ENCODE data around the gene TAOK1. TPM values are rescaled to one million over a fixed set of nuclear protein-coding genes. Genes with fewer than 3 reads are reported as not detected.

Gene TAOK1
- total and polyA plus RNA-seq, 9 of the 15 experiments (the other 6 are each of a cell fraction or from before 2014, with no cell fraction given) = 3.2 to 33.1 (median 16.5) TPM

GRCh38 chr17:29514792-29515191 is 124.6 kb downstream of the TAOK1 start:
- DNase-seq (ENCODE audit: extremely low read depth in 1 of 4, low spot score in 3 of 4) = no peak
- H3K27ac ChIP-seq (ENCODE audit: extremely low read depth, low read depth, low read length) = no peak overlapping the region
- no peaks in the 10 kb centered on the region for H3K9me1 ChIP-seq (ENCODE audit: control insufficient read depth, insufficient read depth, low read length)
- 100% methylated on average over 2 of the region's 2 CpGs for WGBS (ENCODE audit: insufficient coverage, low coverage, missing lambda C conversion rate)
- no peak overlapping the region for H3K4me2 ChIP-seq (ENCODE audit: insufficient read depth, low read length)
- H3K36me3 ChIP-seq (ENCODE audit: control insufficient read depth, insufficient read depth, low read length) = peaks cover 65% of the 10 kb centered on the region
- ATAC-seq = no peak
- POLR2A ChIA-PET = interaction anchor here (0.6 to 1.1 kb wide), 3 partner anchors 10 to 1661 kb away, joined by 3 to 4 read pairs (median 4); no protein-coding TSS in a partner anchor
- no peak overlapping the region for H3K9ac ChIP-seq (ENCODE audit: insufficient read depth in 1 of 2, low read depth in 2 of 2, low read length in 2 of 2)
- no peak overlapping the region for H2AFZ ChIP-seq (ENCODE audit: low read depth, low read length)
- CTCF ChIA-PET (ENCODE audit: low intra/inter-chr PET ratio) = interaction anchor here (0.7 kb wide), 1 partner anchor 39 kb away, joined by 5 read pairs; no protein-coding TSS in a partner anchor
- H4K20me1 ChIP-seq (replicated peaks; ENCODE audit: control insufficient read depth, insufficient read depth, low read length) = no peaks in the 10 kb centered on the region
- in situ Hi-C loops (cut with MboI) = no loop called here
- no peak overlapping the region for H3K4me3 ChIP-seq
- H3K9me3 ChIP-seq (replicated peaks; ENCODE audit: control insufficient read depth, insufficient read depth, low read depth, low read length) = no peaks in the 10 kb centered on the region
- intact Hi-C loops (cut with micrococcal nuclease) = no loop called here
- H3K4me1 ChIP-seq (replicated peaks in 1 of 2; ENCODE audit: control insufficient read depth in 2 of 2, insufficient read depth in 2 of 2, low read length in 2 of 2) = no peaks in the 10 kb centered on the region
- no TSS peak for BruUV-seq (replicated peaks)
- no peaks in the 10 kb centered on the region for H3K79me2 ChIP-seq (ENCODE audit: control insufficient read depth, insufficient read depth, low read length)
- TF ChIP-seq MEIS2 (IDR thresholded peaks at IDR 0.05; ENCODE audit: partially characterized antibody) = no peak
- TF ChIP-seq PTRF (tag; IDR thresholded peaks at IDR 0.05) = no peak
- no peak for TF ChIP-seq ZFP30 (CRISPR knock-in tag; IDR thresholded peaks at IDR 0.05; ENCODE audit: borderline replicate concordance)
- no peak for TF ChIP-seq FIP1L1 (IDR thresholded peaks at IDR 0.05; ENCODE audit: low read depth, low read length, poor library complexity, severe bottlenecking)
- no peak for TF ChIP-seq TRIM25 (IDR thresholded peaks at IDR 0.05; ENCODE audit: borderline replicate concordance)
- TF ChIP-seq ZKSCAN3 (CRISPR knock-in tag; IDR thresholded peaks at IDR 0.05) = no peak
- TF ChIP-seq ZNF766 (CRISPR knock-in tag; conservative IDR thresholded peaks at IDR 0.05) = no peak
- no peak for FAIRE-seq
- no peaks in the 10 kb centered on the region for H3K27me3 ChIP-seq (ENCODE audit: control insufficient read depth in 2 of 2, insufficient read depth in 2 of 2, low read length in 2 of 2)

All from K562 (cell line).